Activated naive CD4-positive, alpha-beta T cell treated with anti-CD3 and anti-CD28 coated beads for 36 hours (primary cell): Measurements from ENCODE around the gene HOXA2. TPM values are rescaled to one million over a fixed set of nuclear protein-coding genes. Genes with fewer than 3 reads are reported as not detected.

Experiments
- total RNA-seq, 2 experiments: library from RNA; stranded (reverse); gene quantifications; one replicate each; pipeline ENCODE4 v1.2.3, GENCODE V29; 2021

HOXA2 gene
- total RNA-seq, 2 experiments from 2014 or later, result not detected

Other genes with a start within 250 kb of the HOXA2 start
- 1 to 10 TPM; 5.6 to 6.6 TPM for gene SKAP2, start 238.1 kb downstream of the HOXA2 start, total RNA-seq
- gene HOXA1, start 6.7 kb downstream of the HOXA2 start, total RNA-seq, result under 1 TPM; 0.24 to 0.30 TPM
- gene HOXA4, start 28.1 kb upstream of the HOXA2 start, total RNA-seq, result under 1 TPM in 1 of 2 experiments, not detected in 1; 0.14 TPM
- gene HOXA5, start 41.0 kb upstream of the HOXA2 start, total RNA-seq, result not detected
- not detected for gene HOXA6, start 45.1 kb upstream of the HOXA2 start, total RNA-seq
- not detected for gene HOXA3, start 49.9 kb upstream of the HOXA2 start, total RNA-seq
- gene HOXA7, start 54.0 kb upstream of the HOXA2 start, total RNA-seq, result not detected
- gene HOXA9, start 62.9 kb upstream of the HOXA2 start, total RNA-seq, result not detected
- not detected for gene HOXA10, start 71.6 kb upstream of the HOXA2 start, total RNA-seq
- not detected for gene HOXA11, start 82.5 kb upstream of the HOXA2 start, total RNA-seq
- gene HOXA13, start 97.4 kb upstream of the HOXA2 start, total RNA-seq, result not detected
- gene EVX1, start 140.1 kb upstream of the HOXA2 start, total RNA-seq, result not detected